Activated naive CD8-positive, alpha-beta T cell treated with anti-CD3 and anti-CD28 coated beads for 36 hours (primary cell): Measurements from ENCODE around the gene GGTLC2. TPM values are rescaled to one million over a fixed set of nuclear protein-coding genes. Genes with fewer than 3 reads are reported as not detected.
A peak's percentile ranks its signal among the peaks of the same experiment; 100 is the strongest.
"Not testable (repeated sequence)": the region's sequence is repeated elsewhere in the genome, so short reads cannot be mapped to it uniquely, and the experiment has no call there.

Experiments
- DNase-seq: peaks from one replicate; pipeline ENCODE4 v3.0.0; 2021
- H3K27ac Mint-ChIP-seq: one replicate; pipeline ENCODE4 v1.8.0; 2022; ENCODE audit warnings: mild to moderate bottlenecking, moderate library complexity, mixed read lengths
- H3K27me3 Mint-ChIP-seq: one replicate; pipeline ENCODE4 v1.8.0; 2022; ENCODE audit warnings: mild to moderate bottlenecking, mixed read lengths
- H3K36me3 Mint-ChIP-seq: one replicate; pipeline ENCODE4 v1.8.0; 2021; ENCODE audit warnings: mild to moderate bottlenecking, mixed read lengths
- H3K4me1 Mint-ChIP-seq: one replicate; pipeline ENCODE4 v1.8.0; 2021; ENCODE audit warnings: mixed read lengths
- H3K4me3 Mint-ChIP-seq: one replicate; pipeline ENCODE4 v1.8.0; 2022; ENCODE audit warnings: mild to moderate bottlenecking, moderate library complexity, mixed read lengths
- H3K9me3 Mint-ChIP-seq: one replicate; pipeline ENCODE4 v1.8.0; 2022; ENCODE audit warnings: mixed read lengths
- total RNA-seq, 2 experiments: library from RNA; stranded (reverse); gene quantifications; one replicate each; pipeline ENCODE4 v1.2.3, GENCODE V29; 2021

The GGTLC2 gene
- total RNA-seq, 2 experiments from 2014 or later: not detected

DNA sequence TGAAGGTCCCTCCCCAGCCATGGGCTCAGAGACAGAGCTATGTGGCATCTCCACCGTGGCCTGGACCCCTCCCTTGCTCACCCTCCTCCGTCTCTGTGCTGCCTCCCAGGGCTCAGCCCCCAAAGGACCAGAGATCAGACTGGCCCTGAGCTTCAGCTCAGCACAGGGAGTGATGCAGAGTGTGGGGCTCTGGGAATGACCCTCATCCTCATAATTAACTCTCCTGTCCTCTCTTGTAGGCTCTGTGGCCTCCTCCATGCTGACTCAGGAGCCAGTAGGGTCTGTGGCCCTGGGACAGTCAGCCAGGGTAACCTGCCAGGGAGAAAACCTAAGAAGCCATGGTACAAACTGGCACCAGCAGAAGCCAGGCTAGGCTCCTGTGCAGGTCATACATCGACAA lies 28.7 kb downstream of the GGTLC2 start:
- Mint-ChIP-seq H3K9me3 (no peaks in the 10 kb centered on the region), H3K27ac (no peak overlapping the region), H3K4me1 (no peaks in the 10 kb centered on the region), H3K36me3 (no peaks in the 10 kb centered on the region), H3K27me3 (peaks cover 4% of the 10 kb centered on the region), H3K4me3 (no peak overlapping the region)
- no peak for DNase-seq

DNA sequence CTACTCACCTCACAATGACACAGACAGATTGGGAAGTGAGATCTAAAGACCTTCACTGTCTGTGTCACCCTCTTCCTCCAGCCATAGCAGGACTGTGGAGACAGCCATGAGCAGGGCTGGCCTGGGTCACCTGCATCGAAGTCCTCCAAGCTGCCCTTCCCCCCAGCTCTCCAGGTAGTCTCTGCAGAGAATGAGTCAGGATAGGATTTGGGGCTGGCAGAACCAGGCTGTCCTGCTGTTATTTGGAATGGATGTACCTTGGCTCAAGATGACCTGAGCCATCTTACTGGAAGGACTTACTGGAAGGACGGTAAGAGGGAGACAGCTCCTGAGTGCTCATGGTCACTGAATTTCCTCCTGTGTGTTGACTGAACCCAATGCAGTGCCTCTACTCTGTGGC lies 29.2 kb downstream of the GGTLC2 start:
- peaks cover 4% of the 10 kb centered on the region for H3K27me3 Mint-ChIP-seq
- no peak overlapping the region for H3K27ac Mint-ChIP-seq
- DNase-seq: no peak
- no peak overlapping the region for H3K4me3 Mint-ChIP-seq
- H3K9me3 Mint-ChIP-seq: no peaks in the 10 kb centered on the region
- H3K4me1 Mint-ChIP-seq: peaks cover under 1% of the 10 kb centered on the region
- no peaks in the 10 kb centered on the region for H3K36me3 Mint-ChIP-seq

DNA sequence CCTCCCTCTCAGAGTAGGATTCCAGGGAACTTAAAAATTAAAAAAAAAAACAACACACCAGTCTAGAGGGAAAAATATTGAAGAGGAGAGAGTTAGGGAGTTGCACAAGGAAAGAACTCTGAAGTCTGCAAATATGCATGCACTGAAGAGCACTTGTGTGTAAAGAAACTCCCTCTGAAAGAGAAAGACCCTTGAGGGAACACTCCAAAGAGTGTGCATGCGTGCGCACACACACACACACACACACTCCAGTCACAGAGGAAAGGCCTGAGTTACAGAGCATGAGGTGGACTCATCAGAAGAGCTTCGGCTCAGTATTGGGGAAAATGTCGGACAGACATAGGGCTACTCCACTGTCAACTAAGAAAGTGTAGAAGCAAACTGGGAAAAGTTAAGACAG lies 30.1 kb downstream of the GGTLC2 start:
- Mint-ChIP-seq H3K4me1 (peaks cover 2% of the 10 kb centered on the region), H3K27me3 (peaks cover 4% of the 10 kb centered on the region), H3K36me3 (no peaks in the 10 kb centered on the region), H3K27ac (no peak overlapping the region), H3K4me3 (no peak overlapping the region), H3K9me3 (no peaks in the 10 kb centered on the region)
- no peak for DNase-seq

DNA sequence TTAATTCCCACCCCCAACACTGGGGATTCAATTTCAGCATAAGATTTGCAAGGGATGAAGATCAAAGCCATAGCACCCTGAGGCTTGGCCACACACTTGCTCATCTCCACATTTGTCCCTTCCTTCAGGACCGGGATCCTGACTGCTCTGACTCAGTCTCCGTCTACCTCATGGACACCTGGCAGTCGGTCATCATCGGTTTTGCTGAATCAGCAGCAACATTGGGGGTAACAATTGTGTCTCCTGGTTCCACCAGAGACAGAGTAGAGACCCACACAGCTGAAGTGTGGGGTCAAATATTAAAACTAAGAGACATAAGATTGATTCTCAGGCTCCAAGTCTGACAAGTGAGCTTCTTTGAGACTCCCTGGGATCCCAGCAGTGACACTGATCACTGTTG lies 34.6 kb downstream of the GGTLC2 start:
- Mint-ChIP-seq H3K9me3 (no peaks in the 10 kb centered on the region), H3K36me3 (no peaks in the 10 kb centered on the region), H3K4me3 (no peak overlapping the region), H3K27me3 (no peaks in the 10 kb centered on the region), H3K4me1 (peaks cover 2% of the 10 kb centered on the region), H3K27ac (no peak overlapping the region)
- no peak for DNase-seq

DNA sequence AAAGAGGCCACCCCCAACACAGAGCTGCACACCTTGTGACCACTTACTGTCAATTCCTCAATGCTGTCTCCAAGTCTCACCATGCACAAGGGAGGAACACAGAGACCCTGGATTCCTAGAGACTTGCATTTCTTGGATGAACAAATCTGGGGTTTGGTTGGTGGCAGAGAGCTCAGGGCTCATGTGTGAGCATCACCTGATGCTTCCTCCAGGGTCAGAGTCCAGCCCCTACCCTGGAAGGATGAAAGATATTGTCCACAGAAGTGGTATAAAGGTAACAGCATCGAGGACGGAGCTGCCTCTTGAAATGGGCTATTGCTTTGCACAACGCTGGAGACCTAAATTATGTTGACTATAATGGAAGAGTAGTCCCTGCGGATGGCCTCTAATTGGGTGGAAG lies 36.0 kb downstream of the GGTLC2 start:
- Mint-ChIP-seq H3K4me1 (peaks cover 2% of the 10 kb centered on the region), H3K4me3 (no peak overlapping the region), H3K27me3 (no peaks in the 10 kb centered on the region), H3K27ac (no peak overlapping the region), H3K36me3 (no peaks in the 10 kb centered on the region), H3K9me3 (no peaks in the 10 kb centered on the region)
- DNase-seq: no peak

DNA sequence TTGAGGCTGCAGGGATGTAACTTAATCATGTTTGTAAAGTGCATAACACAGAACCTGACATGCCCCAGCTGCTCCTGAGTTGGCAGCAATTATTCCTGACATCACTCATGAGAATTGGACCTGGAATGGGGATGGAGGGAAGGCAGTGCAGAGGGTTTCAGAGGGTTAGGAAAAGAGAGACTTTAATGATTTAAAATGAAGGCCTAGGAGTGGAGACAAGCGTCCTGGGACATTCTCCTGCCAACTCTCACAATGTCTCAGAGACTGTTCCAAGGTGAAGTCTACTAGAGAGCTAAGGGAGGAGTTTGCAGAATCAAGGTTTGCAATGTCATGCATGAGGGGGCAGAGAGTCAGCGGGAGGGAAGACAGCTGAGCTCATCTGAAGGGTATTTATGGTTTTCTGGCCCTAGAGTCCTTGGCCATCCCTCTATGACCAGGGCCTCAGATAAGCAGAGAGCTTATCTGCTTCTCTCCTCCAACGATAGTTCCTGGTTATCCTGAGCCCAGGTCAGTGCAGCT lies 36.9 kb downstream of the GGTLC2 start:
- peaks cover 2% of the 10 kb centered on the region for H3K4me1 Mint-ChIP-seq
- no peak overlapping the region for H3K27ac Mint-ChIP-seq
- H3K4me3 Mint-ChIP-seq: no peak overlapping the region
- H3K27me3 Mint-ChIP-seq: no peaks in the 10 kb centered on the region
- no peaks in the 10 kb centered on the region for H3K36me3 Mint-ChIP-seq
- H3K9me3 Mint-ChIP-seq: no peaks in the 10 kb centered on the region
- no peak for DNase-seq

DNA sequence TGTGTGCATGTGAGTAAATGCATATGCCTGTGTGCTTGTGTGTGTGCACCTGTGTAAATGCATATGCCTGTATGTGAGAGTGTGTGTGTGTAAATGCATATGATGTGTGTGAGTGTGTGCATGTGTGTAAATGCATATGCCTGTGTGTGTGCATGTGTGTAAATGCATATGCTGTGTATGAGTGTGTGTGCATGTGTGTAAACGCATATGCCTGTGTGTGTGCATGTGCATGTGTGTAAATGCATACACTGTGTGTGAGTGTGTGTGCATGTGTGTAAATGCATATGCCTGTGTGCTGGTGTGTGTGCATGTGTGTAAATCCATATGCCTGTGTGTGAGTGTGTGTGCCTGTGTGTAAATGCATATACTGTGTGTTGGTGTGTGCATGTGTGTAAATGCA lies 37.8 kb downstream of the GGTLC2 start:
- Mint-ChIP-seq H3K9me3 (no peaks in the 10 kb centered on the region), H3K4me1 (peaks cover 2% of the 10 kb centered on the region), H3K27me3 (no peaks in the 10 kb centered on the region), H3K27ac (no peak overlapping the region), H3K4me3 (no peak overlapping the region), H3K36me3 (no peaks in the 10 kb centered on the region)
- DNase-seq: no peak

DNA sequence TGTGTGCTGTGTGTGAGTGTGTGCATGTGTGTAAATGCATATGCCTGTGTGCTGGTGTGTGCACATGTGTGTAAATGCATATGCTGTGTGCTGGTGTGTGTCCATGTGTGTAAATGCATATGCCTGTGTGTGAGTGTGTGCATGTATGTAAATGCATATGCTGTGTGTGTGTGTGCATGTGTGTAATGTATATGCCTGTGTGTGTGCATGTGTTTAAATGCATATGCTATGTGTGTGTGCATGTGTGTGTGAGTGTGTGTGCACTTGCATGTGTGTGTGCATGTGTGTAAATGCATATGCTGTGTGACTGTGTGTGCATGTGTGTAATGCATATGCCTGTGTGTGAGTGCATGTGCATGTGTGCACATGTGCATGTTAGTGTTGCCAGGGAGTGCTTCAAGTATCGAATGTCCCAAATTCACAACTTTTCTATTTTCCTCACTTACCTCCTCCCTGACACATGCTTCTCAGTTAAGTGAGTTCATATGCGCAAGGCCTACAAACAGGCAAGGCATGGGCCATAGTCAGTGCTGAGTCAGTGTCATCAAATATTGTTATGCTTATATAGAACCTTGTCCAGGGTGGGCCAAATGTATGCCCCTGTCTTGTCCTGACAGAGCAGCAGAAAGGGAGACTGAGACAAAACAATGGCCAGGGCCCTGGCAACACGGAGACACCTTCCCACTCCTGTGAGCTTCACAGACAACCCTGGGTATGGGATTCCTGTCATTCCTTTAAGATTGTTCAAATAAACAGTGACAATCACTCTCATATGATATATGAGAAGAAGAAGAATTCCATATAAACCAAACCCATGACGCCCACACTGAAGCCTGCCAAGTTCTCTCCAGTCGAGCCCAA lies 38.6 kb downstream of the GGTLC2 start:
- H3K27me3 Mint-ChIP-seq: no peaks in the 10 kb centered on the region
- DNase-seq: no peak

DNA sequence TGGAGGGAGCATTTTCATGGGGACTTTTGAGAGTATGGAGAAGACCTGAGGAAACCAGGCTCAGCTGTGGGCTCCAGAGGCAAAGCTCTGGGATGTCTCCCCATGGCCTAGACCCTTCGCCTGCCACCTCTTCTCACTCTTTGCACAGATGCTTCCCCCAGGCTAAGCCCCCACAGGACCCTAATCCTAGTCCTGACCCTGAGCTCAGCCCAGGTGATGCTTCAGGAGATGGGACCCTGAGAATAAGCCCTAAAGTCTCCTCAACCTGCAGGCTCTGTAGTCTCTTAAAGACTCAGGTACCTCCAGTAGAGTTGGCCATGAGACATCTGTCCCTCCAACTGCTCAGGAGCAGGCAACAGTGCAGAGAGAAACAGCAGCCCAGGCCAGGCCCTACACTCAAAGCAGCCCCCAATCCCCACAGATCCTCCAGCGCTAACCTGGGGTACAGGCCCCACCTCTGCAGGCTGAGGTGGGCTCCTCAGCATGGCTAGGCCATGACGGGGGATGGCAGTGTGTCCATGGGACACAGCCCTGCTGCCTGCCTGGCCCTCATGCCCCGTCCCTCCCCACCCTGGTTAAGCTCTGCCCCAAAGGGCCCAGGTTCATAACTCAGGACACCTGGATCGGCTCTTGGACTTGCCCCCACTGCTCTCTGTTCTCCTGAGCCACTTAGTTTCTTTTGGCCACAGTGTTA lies 39.4 kb downstream of the GGTLC2 start:
- DNase-seq: no peak
- H3K9me3 Mint-ChIP-seq: no peaks in the 10 kb centered on the region
- H3K4me3 Mint-ChIP-seq: no peak overlapping the region
- no peaks in the 10 kb centered on the region for H3K27me3 Mint-ChIP-seq
- H3K4me1 Mint-ChIP-seq: no peaks in the 10 kb centered on the region
- no peaks in the 10 kb centered on the region for H3K36me3 Mint-ChIP-seq
- no peak overlapping the region for H3K27ac Mint-ChIP-seq

More for the DNA sequence above, 38.6 kb downstream of the GGTLC2 start:
- no peaks in the 10 kb centered on the region for H3K9me3 Mint-ChIP-seq
- H3K4me1 Mint-ChIP-seq: peaks cover 2% of the 10 kb centered on the region
- no peak overlapping the region for H3K4me3 Mint-ChIP-seq
- H3K36me3 Mint-ChIP-seq: no peaks in the 10 kb centered on the region
- H3K27ac Mint-ChIP-seq: no peak overlapping the region

DNA sequence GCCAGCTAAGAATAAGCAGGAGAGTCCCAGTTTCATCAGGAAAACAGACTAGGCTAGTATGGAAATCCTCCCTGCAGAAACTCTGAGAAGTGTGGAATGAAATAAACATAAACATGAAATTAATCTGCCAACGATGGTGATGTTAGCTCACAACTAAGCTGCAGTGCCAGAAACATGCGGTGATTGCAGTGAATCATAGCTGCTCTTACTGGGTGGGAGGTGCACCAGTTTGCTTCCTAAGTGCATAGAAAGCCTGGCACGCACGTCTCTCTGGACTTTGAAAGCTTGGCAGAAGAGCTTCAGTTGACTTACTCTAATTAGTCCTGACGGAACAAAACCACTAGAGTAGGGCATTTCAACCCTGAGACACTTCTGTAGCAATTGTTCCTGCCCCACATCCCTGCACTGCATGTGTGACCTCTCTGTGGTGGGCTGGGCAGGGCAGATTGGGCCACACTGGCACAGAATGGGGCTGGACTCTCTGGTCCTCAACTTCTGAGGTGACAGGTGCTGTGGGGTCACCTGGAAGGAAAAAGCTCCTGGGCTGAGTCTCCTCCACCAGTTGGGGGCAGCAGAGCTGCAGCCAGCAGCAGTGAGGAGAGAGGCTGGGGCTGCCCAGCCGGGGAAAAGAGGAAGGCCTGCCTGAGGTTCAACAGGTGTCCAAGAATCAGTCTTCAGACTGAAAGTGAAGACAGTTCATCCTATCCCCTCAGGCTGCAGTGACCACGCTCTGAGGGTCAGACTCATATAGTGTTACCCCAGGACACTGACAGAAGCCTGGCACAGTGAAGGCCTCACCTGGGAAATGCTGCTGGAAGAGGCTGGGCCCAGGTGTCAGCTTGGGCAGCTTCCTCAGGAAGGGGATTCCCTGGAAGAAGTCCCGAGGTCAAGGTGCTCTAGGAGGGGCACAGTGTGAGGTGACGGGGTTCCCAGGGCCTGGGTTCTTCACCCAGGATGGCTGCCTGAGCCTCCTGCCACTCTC lies 40.5 kb downstream of the GGTLC2 start:
- Mint-ChIP-seq H3K36me3 (no peaks in the 10 kb centered on the region), H3K27ac (no peak overlapping the region), H3K9me3 (no peaks in the 10 kb centered on the region), H3K27me3 (no peaks in the 10 kb centered on the region), H3K4me3 (no peak overlapping the region), H3K4me1 (no peaks in the 10 kb centered on the region)
- DNase-seq: peak; percentile 29

DNA sequence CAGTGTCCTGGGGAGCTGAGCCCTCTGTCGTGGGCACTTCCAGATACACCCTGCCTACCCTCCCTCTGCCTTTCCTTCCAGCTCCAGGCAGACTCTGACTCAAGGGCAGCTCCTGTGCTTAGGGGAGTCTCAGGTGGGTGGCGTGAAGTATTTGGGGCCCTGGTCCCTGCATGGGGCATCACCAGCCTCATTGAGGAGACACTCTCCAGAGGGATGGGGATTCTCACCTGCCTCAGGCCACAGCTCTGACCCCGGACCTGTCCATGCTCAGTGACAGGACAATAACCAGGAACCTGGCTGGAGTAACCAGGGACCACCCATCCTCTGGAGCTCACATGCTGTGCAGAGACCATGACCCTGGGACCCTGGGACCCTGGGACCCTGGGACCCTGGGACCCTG lies 41.2 kb downstream of the GGTLC2 start:
- H3K9me3 Mint-ChIP-seq: no peaks in the 10 kb centered on the region
- no peak overlapping the region for H3K4me3 Mint-ChIP-seq
- H3K36me3 Mint-ChIP-seq: no peaks in the 10 kb centered on the region
- no peak overlapping the region for H3K27ac Mint-ChIP-seq
- H3K27me3 Mint-ChIP-seq: no peaks in the 10 kb centered on the region
- no peaks in the 10 kb centered on the region for H3K4me1 Mint-ChIP-seq
- DNase-seq: no peak

DNA sequence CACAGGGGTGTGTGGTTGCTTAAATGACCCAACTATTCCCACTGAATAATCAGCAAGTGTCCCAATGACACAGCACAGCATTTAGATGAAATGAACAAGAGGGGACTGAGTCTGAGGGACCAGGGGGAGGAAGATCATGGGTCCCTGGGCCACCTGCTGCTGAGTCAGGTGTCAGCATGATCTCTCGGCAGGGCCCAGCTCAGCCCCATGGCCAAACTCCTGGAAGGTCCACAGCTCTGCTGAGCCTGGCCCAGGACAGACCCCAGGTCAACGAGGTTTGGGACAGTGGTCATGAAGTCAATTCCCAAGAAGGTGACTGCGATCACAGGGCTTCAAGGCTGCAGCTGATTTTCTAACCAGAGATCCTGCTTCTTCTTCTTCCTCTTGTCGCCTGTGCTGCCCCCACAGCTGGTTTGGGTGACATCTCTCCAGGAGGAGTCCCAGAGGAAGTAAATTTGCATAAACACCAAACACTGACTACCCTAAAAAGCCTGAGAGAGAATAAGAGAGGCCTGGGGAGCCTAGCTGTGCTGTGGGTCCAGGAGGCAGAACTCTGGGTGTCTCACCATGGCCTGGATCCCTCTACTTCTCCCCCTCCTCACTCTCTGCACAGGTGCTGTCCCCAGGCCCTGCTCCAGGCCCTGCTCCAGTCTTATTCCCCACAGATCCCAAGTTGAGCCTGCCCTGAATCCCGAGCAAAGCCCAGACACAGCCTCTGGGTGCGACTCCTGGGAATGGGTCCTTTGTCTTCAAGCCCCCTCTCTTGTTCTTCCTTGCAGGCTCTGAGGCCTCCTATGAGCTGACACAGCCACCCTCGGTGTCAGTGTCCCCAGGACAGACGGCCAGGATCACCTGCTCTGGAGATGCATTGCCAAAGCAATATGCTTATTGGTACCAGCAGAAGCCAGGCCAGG lies 42.0 kb downstream of the GGTLC2 start:
- not testable (repeated sequence) for H3K4me1 Mint-ChIP-seq, DNase-seq, H3K4me3 Mint-ChIP-seq, H3K27me3 Mint-ChIP-seq, H3K27ac Mint-ChIP-seq, H3K36me3 Mint-ChIP-seq, H3K9me3 Mint-ChIP-seq

DNA sequence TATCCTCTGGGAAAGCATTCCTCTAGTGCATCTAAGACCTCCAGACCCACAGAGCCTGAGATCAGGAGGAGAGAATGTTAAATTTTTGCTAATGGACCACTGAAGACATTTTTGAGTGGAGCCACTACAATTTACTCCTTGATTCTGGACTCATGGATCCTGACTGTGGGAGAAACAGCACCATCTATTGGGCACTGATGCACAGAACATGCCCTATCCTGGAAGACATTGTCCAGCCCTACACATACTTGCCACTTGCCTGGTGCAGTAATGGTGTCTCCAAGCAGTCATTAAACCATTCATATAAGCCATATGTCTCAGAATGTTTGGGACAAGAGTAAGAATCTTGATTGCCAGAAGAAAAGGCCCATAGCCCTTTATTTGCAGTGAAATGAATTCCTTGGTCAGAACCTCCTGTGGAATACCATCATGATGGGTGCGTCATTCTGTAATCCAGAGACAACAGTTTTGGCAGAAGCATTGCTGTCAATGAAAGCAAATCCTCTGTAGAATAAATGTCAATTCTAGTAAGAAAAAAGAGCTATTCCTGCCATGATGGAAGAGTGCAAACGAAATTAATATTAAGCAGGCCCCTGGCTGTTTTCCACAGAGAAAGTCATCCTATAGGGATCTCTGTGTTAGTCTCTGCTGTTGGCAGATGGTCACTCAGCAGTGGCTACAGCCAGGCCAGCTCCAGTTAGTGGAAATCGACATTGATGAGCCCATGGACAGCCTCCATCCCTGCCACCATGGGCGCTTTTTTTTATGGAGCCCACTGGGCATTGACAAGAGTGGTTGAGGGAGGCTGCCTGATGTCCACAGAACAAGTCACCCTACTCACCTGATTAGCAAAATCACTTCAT lies 43.5 kb downstream of the GGTLC2 start:
- H3K4me3 Mint-ChIP-seq: no peak overlapping the region
- no peak for DNase-seq
- no peaks in the 10 kb centered on the region for H3K27me3 Mint-ChIP-seq
- H3K36me3 Mint-ChIP-seq: no peaks in the 10 kb centered on the region
- H3K9me3 Mint-ChIP-seq: no peaks in the 10 kb centered on the region
- H3K27ac Mint-ChIP-seq: no peak overlapping the region
- no peaks in the 10 kb centered on the region for H3K4me1 Mint-ChIP-seq
